GM19043 (cell line): ENCODE data around the gene NEGR1.

Experiments used
- ATAC-seq: cut with Tn5 transposase; IDR thresholded peaks from one replicate; pipeline ENCODE4 v1.9.1; 2021; ENCODE audit warnings: low read depth; ENCODE audit not compliant: unreplicated experiment

Gene NEGR1

GRCh38 chr1:72282271-72283021 lies at the start of gene NEGR1:
TSS of gene NEGR1 (minus strand) at chr1:72282539.
- ATAC-seq = peak; percentile 65

- no peak for ATAC-seq
Measured at GRCh38 chr1:72326494-72326893, 44.2 kb upstream of the NEGR1 start.

DNA sequence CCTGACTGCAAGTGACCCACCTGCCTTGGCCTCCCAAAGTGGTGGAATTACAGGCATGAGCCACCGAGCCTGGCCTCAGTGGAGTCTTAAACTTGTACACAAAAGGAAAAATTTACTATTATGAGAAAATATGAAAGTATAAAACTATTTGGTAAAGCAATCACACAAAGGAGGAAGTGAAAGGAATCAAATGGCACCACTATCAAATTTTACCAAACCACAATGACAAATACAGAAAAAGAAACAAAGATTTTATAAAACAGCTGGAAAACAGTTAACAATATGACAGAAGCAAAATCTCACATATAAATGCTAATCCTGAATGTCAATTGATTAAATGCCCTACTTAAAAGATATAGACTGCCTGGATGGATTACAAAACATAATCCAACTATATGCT lies 42.1 kb upstream of the NEGR1 start:
- ATAC-seq = no peak

DNA sequence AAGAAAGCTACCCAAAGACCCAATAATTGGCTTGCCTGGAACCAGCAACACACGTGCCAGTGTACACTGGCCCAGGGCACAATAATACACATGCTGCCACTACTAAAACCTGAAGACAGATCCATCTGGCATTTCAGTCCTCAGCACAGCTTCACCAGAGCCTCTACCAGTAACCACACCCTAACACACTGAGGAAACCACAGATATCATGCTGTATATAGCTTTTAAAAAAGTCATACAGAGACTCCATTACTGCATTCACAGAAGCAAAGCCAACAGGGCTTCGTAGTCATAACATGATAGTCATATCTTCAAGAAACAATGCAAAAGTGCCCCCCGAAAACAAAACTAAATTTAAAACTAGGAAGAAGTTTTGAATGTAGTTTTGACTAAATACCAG lies 40.6 kb upstream of the NEGR1 start:
- ATAC-seq = no peak

DNA sequence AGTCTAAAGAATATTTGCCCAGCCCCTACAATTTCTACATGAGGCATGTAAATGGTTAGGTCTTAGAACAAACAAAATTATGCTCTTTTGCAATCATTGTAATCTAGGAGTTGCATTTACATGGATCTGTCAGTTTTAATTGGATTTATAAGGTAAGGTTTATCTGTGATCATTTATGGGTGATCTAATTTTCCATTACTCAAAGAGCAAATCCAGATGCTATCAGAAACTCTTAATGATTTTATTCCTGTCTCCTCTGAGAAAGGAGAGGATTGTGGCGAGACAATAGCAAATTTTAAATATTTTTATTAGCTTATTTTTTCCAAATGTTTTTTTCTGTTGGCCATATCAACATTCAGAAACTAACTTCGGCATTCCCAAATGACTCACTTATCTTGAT lies 14.2 kb upstream of the NEGR1 start:
- no peak for ATAC-seq

GRCh38 chr1:72288886-72289285 lies 6.5 kb upstream of the NEGR1 start:
- ATAC-seq = no peak

- ATAC-seq = no peak
Measured at GRCh38 chr1:72286401-72286800, 4.1 kb upstream of the NEGR1 start.

GRCh38 chr1:72285074-72285425 lies 2.7 kb upstream of the NEGR1 start:
- ATAC-seq = no peak

- peak; percentile 48 for ATAC-seq
Measured at GRCh38 chr1:72284348-72285073, 2.2 kb upstream of the NEGR1 start.

DNA sequence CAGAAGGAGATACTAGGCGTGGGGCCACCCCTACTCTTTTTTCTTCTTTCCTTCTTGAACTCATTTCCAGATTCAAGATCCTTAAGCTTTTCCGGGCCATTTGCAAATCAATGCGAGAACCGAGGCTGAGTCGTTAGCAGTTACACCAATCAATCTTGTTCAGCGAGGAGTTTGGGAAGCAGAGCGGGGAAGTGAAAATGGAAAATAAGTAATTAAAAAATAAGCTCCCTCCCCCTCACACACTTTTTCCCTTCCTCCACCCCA lies 1.7 kb upstream of the NEGR1 start:
- ATAC-seq = no peak

DNA sequence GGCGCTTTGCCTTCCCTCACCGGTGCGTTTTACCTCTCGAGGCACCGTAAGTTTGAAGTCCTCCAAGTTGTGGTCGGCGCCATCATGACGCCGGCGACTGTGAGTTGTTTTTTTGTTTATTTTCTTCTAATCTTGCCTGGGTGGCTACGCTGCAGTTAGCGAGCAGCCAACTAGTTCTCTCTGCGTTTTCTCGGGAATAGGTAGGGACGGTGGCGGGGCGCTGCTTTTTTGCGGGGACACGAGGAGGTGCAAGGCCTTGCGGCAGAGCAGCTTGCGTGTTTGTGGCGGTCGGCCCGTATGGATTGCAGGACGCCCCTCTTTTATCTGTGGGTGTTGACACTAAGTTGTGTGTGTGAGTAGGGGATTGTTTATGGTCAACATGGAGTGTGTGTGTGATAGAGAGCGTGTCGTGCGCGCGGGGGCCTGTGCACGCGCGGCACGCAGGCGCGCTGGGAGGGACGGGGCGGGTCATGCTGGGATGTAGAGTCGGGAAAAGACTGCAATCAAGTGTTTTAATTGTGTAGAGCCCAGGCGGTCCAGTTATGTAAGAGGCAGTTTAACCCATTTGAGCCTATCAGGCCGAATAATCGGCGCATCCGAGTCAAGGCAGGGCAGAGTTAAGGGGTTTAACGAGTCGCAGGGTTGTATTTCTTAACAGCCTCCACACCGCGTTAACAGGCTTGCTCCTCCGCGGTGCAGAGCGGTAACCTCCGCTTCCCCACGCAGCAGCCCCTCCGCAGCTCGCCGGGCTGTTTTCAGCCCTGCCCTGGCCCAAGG lies 1.2 kb upstream of the NEGR1 start:
- ATAC-seq = no peak

- no peak for ATAC-seq
Measured at GRCh38 chr1:72283022-72283306, 625 bp upstream of the NEGR1 start.

GRCh38 chr1:72281637-72282270 lies 585 bp downstream of the NEGR1 start:
- ATAC-seq = no peak

DNA sequence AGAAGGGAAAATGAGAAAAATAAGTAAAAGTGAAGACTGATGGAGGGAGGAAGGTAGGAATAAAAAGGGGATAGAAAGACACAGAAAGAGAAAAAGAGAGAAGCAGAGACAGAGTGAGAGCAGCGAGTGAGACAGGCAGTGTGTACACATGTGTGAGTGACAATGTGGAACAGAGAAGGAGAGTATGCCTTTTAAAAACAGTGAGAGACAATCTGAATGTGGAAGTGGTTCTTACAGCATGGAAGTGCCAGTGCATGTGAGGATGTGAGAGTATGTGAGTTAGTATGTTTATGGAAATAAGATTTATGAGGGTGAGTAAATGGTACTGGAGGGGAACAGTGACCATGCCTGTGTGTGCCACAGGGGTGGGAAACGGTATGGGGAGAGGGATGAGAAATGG lies 1.2 kb downstream of the NEGR1 start:
- no peak for ATAC-seq

GRCh38 chr1:72280711-72281110 lies 1.6 kb downstream of the NEGR1 start:
- ATAC-seq = no peak

GRCh38 chr1:72280131-72280530 lies 2.2 kb downstream of the NEGR1 start:
- ATAC-seq = no peak

GRCh38 chr1:72278461-72278860 lies 3.9 kb downstream of the NEGR1 start:
- no peak for ATAC-seq

DNA sequence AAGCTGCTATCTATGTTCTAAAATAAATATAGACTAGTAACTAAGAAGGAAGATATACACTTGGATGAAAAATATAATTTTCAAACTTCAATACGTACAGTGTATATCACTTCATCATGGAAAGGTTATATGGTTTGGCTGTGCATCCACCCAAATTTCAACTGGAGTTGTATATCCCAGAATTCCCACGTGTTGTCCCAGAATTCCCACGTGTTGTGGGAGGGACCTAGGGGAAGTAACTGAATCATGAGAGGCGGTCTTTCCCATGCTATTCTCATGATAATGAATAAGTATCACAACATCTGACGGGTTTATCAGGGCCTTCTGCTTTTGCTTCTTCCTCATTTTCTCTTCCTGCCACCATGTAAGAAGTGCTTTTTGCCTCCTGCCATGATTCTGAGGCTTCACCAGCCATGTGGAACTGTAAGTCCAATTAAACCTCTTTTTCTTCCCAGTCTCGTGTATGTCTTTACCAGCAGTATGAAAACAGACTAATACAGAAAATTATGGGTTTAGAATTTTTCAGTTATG lies 10.7 kb downstream of the NEGR1 start:
- no peak for ATAC-seq

DNA sequence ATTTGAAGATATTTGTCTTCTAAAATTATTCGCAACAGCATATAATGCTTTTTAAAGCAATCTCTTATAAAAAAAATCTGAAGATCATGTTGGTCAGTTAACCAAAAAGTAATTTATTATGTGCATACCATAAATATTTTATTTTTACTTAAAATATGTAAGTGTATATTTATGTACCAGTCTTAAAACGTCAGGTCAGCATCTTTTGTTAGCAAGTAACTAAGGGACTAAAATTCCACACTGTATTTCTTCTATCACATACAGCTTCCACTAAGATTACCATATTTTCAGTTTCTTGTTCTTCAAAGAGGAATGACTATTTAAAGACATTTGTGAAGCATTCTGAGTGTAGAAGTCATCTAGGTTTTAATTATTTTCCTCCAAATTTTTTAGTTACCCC lies 19.6 kb downstream of the NEGR1 start:
- ATAC-seq = no peak

DNA sequence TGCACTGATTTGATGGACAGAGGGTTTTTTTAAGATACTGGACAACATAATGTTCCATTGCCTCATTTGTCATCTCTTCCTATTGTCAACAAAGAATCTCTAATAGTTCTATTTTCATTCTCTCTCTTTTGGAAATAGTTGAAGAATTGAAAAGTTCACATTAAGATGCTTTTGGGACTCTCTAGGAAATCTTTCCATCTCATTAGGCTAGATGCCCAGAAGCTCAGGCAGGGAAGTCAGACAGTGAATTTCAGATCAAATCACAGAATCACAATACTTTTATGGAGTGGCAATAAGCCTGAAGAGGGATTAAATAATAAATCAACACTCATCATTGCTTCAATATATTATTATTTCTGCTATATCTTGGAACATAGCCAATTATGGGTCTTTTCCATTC lies 29.2 kb downstream of the NEGR1 start:
- no peak for ATAC-seq

DNA sequence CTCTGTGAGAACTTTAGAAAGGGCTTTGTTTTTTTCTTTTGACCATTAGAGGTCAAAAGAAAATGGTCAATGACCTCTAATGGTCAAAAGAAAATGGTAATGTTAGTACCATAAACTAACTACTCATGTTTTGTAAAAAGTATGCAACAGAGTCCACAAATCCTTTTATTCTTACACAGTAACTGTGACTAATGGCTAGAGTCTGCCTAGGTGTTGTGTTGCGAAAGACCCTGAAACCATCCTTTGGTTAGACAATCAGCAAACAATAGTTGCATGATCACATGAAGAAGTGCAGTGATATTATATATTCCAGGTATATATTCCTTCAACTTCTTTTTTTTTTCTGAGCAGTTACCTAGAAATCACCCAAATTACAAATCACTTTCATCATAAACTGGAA lies 40.9 kb downstream of the NEGR1 start:
- ATAC-seq = no peak
